ENCODE measurements around the gene LRPPRC. TPM values are rescaled to one million over a fixed set of nuclear protein-coding genes. Genes with fewer than 3 reads are reported as not detected.

LRPPRC gene
- total and polyA plus RNA-seq, 2 experiments from 2014 or later: 163 to 200 TPM

DNA sequence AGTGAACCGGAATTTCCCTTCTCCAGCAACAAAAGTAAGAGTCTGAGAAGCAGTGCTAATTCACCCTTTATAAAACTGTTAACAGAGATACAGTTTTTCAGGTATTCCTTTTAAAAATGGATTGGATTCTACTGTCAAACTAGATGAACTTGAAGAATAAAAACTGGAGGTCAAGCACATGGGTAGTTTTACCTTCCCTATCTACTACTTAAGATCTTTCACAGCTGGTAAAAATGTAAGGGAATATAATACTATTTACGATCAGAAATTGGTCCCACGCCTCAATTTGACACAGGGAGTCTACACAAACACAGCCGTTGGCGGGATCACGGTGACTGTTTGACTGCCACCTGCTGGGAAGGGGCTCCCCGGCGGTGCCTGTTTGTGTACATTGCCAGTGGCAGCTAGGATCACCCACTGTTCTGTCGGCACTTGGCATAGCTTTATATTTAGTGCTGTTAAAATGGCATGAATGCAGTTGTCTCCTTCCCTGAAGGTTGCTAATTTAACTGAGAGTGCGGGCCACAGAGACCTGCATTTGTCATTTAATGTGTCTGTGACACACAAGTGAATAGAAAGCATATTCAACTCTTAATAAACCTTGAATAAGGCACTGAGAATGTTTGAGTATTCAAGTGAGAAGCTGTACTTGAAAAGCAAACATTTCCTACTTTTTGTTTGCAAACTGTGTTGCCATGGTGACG, 97.5 kb downstream of the LRPPRC start:
- ATAC-seq: peak; percentile 62
- Mint-ChIP-seq H3K4me3 (no peak overlapping the region), H3K27ac (peak overlapping the region; percentile 79; the same call in 1 of the 2 replicates), H3K36me3 (ENCODE audit: low read depth) (peaks cover 78% of the 10 kb centered on the region), H3K9me3 (no peaks in the 10 kb centered on the region), H3K27me3 (ENCODE audit: insufficient read depth, low read depth, poor library complexity) (peaks cover 5% of the 10 kb centered on the region), H3K4me1 (peaks cover 3% of the 10 kb centered on the region; the same call in 1 of the 3 replicates)
- Histone ChIP-seq H2AFZ (no peak overlapping the region), H4K20me1 (replicated peaks; ENCODE audit: insufficient read depth) (peaks cover 10% of the 10 kb centered on the region; the same call in 1 of the 2 replicates), H3K9me2 (ENCODE audit: insufficient read depth) (no peaks in the 10 kb centered on the region), H3F3A (replicated peaks; ENCODE audit: low read depth) (peaks cover 5% of the 10 kb centered on the region; the same call in 1 of the 2 replicates), H3K27me3 (ENCODE audit: insufficient read depth) (no peaks in the 10 kb centered on the region), H3K27ac (ENCODE audit: low read depth) (no peak overlapping the region), H3K79me2 (replicated peaks; ENCODE audit: insufficient read depth) (no peaks in the 10 kb centered on the region), H3K4me2 (no peak overlapping the region), H3K36me3 (ENCODE audit: insufficient read depth) (peaks cover 44% of the 10 kb centered on the region; the same call in 1 of the 2 replicates), H3K4me3 (no peak overlapping the region), H3K4me1 (ENCODE audit: insufficient read depth) (no peaks in the 10 kb centered on the region)
- TF ChIP-seq, protein P1, sequence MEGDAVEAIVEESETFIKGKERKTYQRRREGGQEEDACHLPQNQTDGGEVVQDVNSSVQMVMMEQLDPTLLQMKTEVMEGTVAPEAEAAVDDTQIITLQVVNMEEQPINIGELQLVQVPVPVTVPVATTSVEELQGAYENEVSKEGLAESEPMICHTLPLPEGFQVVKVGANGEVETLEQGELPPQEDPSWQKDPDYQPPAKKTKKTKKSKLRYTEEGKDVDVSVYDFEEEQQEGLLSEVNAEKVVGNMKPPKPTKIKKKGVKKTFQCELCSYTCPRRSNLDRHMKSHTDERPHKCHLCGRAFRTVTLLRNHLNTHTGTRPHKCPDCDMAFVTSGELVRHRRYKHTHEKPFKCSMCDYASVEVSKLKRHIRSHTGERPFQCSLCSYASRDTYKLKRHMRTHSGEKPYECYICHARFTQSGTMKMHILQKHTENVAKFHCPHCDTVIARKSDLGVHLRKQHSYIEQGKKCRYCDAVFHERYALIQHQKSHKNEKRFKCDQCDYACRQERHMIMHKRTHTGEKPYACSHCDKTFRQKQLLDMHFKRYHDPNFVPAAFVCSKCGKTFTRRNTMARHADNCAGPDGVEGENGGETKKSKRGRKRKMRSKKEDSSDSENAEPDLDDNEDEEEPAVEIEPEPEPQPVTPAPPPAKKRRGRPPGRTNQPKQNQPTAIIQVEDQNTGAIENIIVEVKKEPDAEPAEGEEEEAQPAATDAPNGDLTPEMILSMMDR (conservative IDR thresholded peaks at IDR 0.05; ENCODE audit: low read depth in 2 of 2): peak in 1 of 2 experiments; percentile 27; a peak in 2 of 4 replicates
- TF ChIP-seq, protein P2, sequence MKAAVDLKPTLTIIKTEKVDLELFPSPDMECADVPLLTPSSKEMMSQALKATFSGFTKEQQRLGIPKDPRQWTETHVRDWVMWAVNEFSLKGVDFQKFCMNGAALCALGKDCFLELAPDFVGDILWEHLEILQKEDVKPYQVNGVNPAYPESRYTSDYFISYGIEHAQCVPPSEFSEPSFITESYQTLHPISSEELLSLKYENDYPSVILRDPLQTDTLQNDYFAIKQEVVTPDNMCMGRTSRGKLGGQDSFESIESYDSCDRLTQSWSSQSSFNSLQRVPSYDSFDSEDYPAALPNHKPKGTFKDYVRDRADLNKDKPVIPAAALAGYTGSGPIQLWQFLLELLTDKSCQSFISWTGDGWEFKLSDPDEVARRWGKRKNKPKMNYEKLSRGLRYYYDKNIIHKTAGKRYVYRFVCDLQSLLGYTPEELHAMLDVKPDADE (IDR thresholded peaks at IDR 0.05): no peak
- TF ChIP-seq POLR2AphosphoS5 (IDR thresholded peaks at IDR 0.05; ENCODE audit: low read depth) (no peak), ZNF331 (CRISPR knock-in tag; IDR thresholded peaks at IDR 0.05; ENCODE audit: low read depth) (no peak)
- TF ChIP-seq, protein P3, sequence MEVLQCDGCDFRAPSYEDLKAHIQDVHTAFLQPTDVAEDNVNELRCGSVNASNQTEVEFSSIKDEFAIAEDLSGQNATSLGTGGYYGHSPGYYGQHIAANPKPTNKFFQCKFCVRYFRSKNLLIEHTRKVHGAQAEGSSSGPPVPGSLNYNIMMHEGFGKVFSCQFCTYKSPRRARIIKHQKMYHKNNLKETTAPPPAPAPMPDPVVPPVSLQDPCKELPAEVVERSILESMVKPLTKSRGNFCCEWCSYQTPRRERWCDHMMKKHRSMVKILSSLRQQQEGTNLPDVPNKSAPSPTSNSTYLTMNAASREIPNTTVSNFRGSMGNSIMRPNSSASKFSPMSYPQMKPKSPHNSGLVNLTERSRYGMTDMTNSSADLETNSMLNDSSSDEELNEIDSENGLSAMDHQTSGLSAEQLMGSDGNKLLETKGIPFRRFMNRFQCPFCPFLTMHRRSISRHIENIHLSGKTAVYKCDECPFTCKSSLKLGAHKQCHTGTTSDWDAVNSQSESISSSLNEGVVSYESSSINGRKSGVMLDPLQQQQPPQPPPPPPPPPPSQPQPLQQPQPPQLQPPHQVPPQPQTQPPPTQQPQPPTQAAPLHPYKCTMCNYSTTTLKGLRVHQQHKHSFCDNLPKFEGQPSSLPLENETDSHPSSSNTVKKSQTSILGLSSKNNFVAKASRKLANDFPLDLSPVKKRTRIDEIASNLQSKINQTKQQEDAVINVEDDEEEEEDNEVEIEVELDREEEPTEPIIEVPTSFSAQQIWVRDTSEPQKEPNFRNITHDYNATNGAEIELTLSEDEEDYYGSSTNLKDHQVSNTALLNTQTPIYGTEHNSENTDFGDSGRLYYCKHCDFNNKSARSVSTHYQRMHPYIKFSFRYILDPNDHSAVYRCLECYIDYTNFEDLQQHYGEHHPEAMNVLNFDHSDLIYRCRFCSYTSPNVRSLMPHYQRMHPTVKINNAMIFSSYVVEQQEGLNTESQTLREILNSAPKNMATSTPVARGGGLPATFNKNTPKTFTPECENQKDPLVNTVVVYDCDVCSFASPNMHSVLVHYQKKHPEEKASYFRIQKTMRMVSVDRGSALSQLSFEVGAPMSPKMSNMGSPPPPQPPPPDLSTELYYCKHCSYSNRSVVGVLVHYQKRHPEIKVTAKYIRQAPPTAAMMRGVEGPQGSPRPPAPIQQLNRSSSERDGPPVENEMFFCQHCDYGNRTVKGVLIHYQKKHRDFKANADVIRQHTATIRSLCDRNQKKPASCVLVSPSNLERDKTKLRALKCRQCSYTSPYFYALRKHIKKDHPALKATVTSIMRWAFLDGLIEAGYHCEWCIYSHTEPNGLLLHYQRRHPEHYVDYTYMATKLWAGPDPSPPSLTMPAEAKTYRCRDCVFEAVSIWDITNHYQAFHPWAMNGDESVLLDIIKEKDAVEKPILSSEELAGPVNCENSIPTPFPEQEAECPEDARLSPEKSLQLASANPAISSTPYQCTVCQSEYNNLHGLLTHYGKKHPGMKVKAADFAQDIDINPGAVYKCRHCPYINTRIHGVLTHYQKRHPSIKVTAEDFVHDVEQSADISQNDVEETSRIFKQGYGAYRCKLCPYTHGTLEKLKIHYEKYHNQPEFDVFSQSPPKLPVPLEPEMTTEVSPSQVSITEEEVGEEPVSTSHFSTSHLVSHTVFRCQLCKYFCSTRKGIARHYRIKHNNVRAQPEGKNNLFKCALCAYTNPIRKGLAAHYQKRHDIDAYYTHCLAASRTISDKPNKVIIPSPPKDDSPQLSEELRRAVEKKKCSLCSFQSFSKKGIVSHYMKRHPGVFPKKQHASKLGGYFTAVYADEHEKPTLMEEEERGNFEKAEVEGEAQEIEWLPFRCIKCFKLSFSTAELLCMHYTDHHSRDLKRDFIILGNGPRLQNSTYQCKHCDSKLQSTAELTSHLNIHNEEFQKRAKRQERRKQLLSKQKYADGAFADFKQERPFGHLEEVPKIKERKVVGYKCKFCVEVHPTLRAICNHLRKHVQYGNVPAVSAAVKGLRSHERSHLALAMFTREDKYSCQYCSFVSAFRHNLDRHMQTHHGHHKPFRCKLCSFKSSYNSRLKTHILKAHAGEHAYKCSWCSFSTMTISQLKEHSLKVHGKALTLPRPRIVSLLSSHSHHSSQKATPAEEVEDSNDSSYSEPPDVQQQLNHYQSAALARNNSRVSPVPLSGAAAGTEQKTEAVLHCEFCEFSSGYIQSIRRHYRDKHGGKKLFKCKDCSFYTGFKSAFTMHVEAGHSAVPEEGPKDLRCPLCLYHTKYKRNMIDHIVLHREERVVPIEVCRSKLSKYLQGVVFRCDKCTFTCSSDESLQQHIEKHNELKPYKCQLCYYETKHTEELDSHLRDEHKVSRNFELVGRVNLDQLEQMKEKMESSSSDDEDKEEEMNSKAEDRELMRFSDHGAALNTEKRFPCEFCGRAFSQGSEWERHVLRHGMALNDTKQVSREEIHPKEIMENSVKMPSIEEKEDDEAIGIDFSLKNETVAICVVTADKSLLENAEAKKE (CRISPR knock-in tag; IDR thresholded peaks at IDR 0.05): no peak
- no peak for DNase-seq (ENCODE audit: low spot score)
